ENCODE data around the gene NTNG1. TPM values are rescaled to one million over a fixed set of nuclear protein-coding genes. Genes with fewer than 3 reads are reported as not detected.
A peak's percentile ranks its signal among the peaks of the same experiment; 100 is the strongest.

The NTNG1 gene
- total RNA-seq, 1 experiment from 2014 or later = 1.5 TPM

DNA sequence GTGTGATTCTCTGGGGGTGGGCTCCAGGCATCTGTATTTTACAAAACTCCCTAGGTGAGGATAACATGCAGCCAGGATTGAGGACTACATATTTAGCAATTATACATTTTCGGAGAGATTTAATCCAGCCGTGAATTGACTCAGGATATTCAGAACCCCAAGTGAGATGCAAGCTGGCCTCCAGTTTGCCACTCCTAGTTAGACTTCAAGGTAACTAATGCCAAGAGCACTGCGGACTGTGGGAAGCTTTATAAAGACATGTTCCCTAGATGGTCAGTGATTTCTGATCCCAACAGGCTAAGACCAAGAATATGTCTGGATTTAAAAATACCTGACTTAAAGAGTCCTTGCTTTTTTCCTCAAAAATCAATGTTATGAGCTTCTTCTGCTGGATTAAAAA, 308.5 kb downstream of the NTNG1 start:
- H4K8ac ChIP-seq (replicated peaks; ENCODE audit: insufficient read length, low read depth, low read length) = no peak overlapping the region

More for the DNA sequence above, 308.5 kb downstream of the NTNG1 start:
- no peak overlapping the region for H3K4ac ChIP-seq (ENCODE audit: low read depth, low read length)
- H4K20me1 ChIP-seq (ENCODE audit: control insufficient read depth, insufficient read depth, insufficient read length) = no peaks in the 10 kb centered on the region
- no peaks in the 10 kb centered on the region for H3K79me1 ChIP-seq (ENCODE audit: insufficient read depth, low read depth, low read length, poor library complexity, severe bottlenecking)
- no peak for DNase-seq
- Mint-ChIP-seq H3K4me3 (no peak overlapping the region), H3K27ac (peak overlapping the region in 1 of 3 experiments; percentile 60; a peak in 1 of 7 replicates), H3K4me1 (peaks cover 18 to 22% of the 10 kb centered on the region in 2 experiments), H3K27me3 (ENCODE audit: low read depth) (no peaks in the 10 kb centered on the region), H3K9me3 (peaks cover 0 to 3% of the 10 kb centered on the region in 2 experiments; a peak in 1 of 5 replicates), H3K36me3 (ENCODE audit: insufficient read depth in 1 of 3, low read depth in 3 of 3) (peaks cover 0 to 9% (median 0%) of the 10 kb centered on the region in 3 experiments; a peak in 1 of 7 replicates)
- H3K4me1 ChIP-seq (ENCODE audit: insufficient read depth, low read length) = peaks cover 2% of the 10 kb centered on the region; the same call in 1 of the 2 replicates
- no peak overlapping the region for H2BK12ac ChIP-seq (ENCODE audit: insufficient read length, low read depth, low read length)
- no peak overlapping the region for H2AK5ac ChIP-seq (ENCODE audit: insufficient read length, low read length)
- no peak overlapping the region for H4K91ac ChIP-seq (ENCODE audit: insufficient read length, low read depth, low read length)
- H3K9ac ChIP-seq (ENCODE audit: extremely low read depth, insufficient read length, low read length) = no peak overlapping the region
- no peak overlapping the region for H3K18ac ChIP-seq (ENCODE audit: insufficient read length, low read depth, low read length)
- no peak overlapping the region for H3K27ac ChIP-seq (ENCODE audit: insufficient read length, low read depth, low read length)
- no peak overlapping the region for H3T11ph ChIP-seq (ENCODE audit: low read length)
- no peak overlapping the region for H3K4me2 ChIP-seq (ENCODE audit: insufficient read depth, insufficient read length, low read length)
- no peaks in the 10 kb centered on the region for H3K79me2 ChIP-seq (ENCODE audit: insufficient read depth, low read length)
- no CpG with 5 or more reads among the region's 3 CpGs for WGBS (ENCODE audit: extremely low coverage, insufficient read length, low lambda C conversion rate)
- H3K14ac ChIP-seq (ENCODE audit: insufficient read depth, low read length) = no peak overlapping the region
- no peaks in the 10 kb centered on the region for H3K27me3 ChIP-seq (ENCODE audit: insufficient read depth, low read length)
- H3K56ac ChIP-seq (ENCODE audit: insufficient read length, low read depth, low read length) = no peak overlapping the region
- H2BK20ac ChIP-seq (ENCODE audit: low read depth, low read length, poor library complexity, severe bottlenecking) = no peak overlapping the region
- H2BK5ac ChIP-seq (ENCODE audit: insufficient read length, low read length) = no peak overlapping the region
- TF ChIP-seq CTCF (conservative IDR thresholded peaks at IDR 0.05) = no peak
- no peaks in the 10 kb centered on the region for H3K23me2 ChIP-seq (ENCODE audit: insufficient read length, low read depth, low read length, poor library complexity, severe bottlenecking)
- no peak overlapping the region for H3K23ac ChIP-seq (ENCODE audit: insufficient read length, low read depth, low read length)
- no peak overlapping the region for H2BK120ac ChIP-seq (ENCODE audit: low read depth, low read length, poor library complexity, severe bottlenecking)
- no peak overlapping the region for H2BK15ac ChIP-seq (ENCODE audit: low read depth, low read length)
- H4K5ac ChIP-seq (ENCODE audit: insufficient read length, low read depth, low read length) = no peak overlapping the region
- H3K9me3 ChIP-seq (ENCODE audit: control insufficient read depth, low read depth, low read length) = no peaks in the 10 kb centered on the region
- no peak overlapping the region for H2AFZ ChIP-seq (ENCODE audit: low read length)
